RCC 7860 (cell line): Measurements from ENCODE around the gene LRRC7.

Source experiments
- DNase-seq: peaks from one replicate; pipeline ENCODE4 v3.0.0-alpha.2; 2015; ENCODE audit warnings: low spot score
- FAIRE-seq: peaks from 2 replicates; lab custom pipeline; 2012; peaks lifted over from hg19 to GRCh38; lab: Jason Lieb, UNC

The LRRC7 gene

GRCh38 chr1:70077066-70077465 lies 509.3 kb downstream of the LRRC7 start:
- no peak for FAIRE-seq

GRCh38 chr1:70079546-70079945 lies 511.8 kb downstream of the LRRC7 start:
- no peak for FAIRE-seq
- DNase-seq = no peak

More at GRCh38 chr1:70077066-70077465, 509.3 kb downstream of the LRRC7 start:
- DNase-seq = no peak

- FAIRE-seq (no peak), DNase-seq (no peak)
These were observed 515.8 kb downstream of the LRRC7 start for GRCh38 chr1:70083519-70083918.

- no peak for DNase-seq
- FAIRE-seq = no peak
These were observed 516.7 kb downstream of the LRRC7 start for GRCh38 chr1:70084314-70084915.

- FAIRE-seq (no peak), DNase-seq (no peak)
These were observed 517.8 kb downstream of the LRRC7 start for GRCh38 chr1:70085521-70085920.

- DNase-seq = no peak
- FAIRE-seq = no peak
These were observed 519.2 kb downstream of the LRRC7 start for GRCh38 chr1:70086897-70087296.

- FAIRE-seq (no peak), DNase-seq (no peak)
These were observed 522.4 kb downstream of the LRRC7 start for GRCh38 chr1:70090141-70090540.

- peak; percentile 35 for FAIRE-seq
- peak; percentile 65 for DNase-seq
These were observed 523.2 kb downstream of the LRRC7 start for GRCh38 chr1:70090875-70091274.

GRCh38 chr1:70091811-70092210 lies 524.1 kb downstream of the LRRC7 start:
- FAIRE-seq (no peak), DNase-seq (no peak)

GRCh38 chr1:70092526-70092925 lies 524.8 kb downstream of the LRRC7 start:
- FAIRE-seq (no peak), DNase-seq (no peak)

GRCh38 chr1:70093250-70093975 lies 525.7 kb downstream of the LRRC7 start:
- FAIRE-seq (no peak), DNase-seq (no peak)

- DNase-seq (no peak), FAIRE-seq (no peak)
These were observed 533.5 kb downstream of the LRRC7 start for GRCh38 chr1:70101231-70101630.

GRCh38 chr1:70101774-70102173 lies 534.1 kb downstream of the LRRC7 start:
- DNase-seq = no peak
- FAIRE-seq = no peak

- no peak for DNase-seq
- no peak for FAIRE-seq
These were observed 536.0 kb downstream of the LRRC7 start for GRCh38 chr1:70103770-70104169.

- no peak for DNase-seq
- no peak for FAIRE-seq
These were observed 541.5 kb downstream of the LRRC7 start for GRCh38 chr1:70109241-70109640.

- no peak for DNase-seq
- no peak for FAIRE-seq
These were observed 545.1 kb downstream of the LRRC7 start for GRCh38 chr1:70112838-70113237.

- no peak for DNase-seq
- no peak for FAIRE-seq
These were observed 547.6 kb downstream of the LRRC7 start for GRCh38 chr1:70115315-70115714.

- no peak for FAIRE-seq
- no peak for DNase-seq
These were observed 549.3 kb downstream of the LRRC7 start for GRCh38 chr1:70117046-70117445.

- DNase-seq (no peak), FAIRE-seq (no peak)
These were observed 566.4 kb downstream of the LRRC7 start for GRCh38 chr1:70134148-70134547.

GRCh38 chr1:70140343-70140742 lies 572.6 kb downstream of the LRRC7 start:
- FAIRE-seq (no peak), DNase-seq (no peak)

- DNase-seq = no peak
- no peak for FAIRE-seq
These were observed 573.2 kb downstream of the LRRC7 start for GRCh38 chr1:70140894-70141293.

GRCh38 chr1:70142075-70142474 lies 574.4 kb downstream of the LRRC7 start:
- DNase-seq (no peak), FAIRE-seq (no peak)
